GM19452 (cell line): Measurements from ENCODE around the gene TMEM174.
"Not testable (repeated sequence)": the region's sequence is repeated elsewhere in the genome, so short reads cannot be mapped to it uniquely, and the experiment has no call there.

Experiments used
- ATAC-seq: cut with Tn5 transposase; IDR thresholded peaks from one replicate; pipeline ENCODE4 v1.9.1; 2021; ENCODE audit not compliant: unreplicated experiment

Gene TMEM174

GRCh38 chr5:73218552-73219171 lies 45.7 kb downstream of the TMEM174 start:
- ATAC-seq = no peak

- ATAC-seq = not testable (repeated sequence)
These were observed 46.3 kb downstream of the TMEM174 start for GRCh38 chr5:73219336-73219735.

GRCh38 chr5:73221161-73221560 lies 48.2 kb downstream of the TMEM174 start:
- no peak for ATAC-seq

- ATAC-seq = no peak
These were observed 48.7 kb downstream of the TMEM174 start for GRCh38 chr5:73221726-73222125.

GRCh38 chr5:73222173-73222572 lies 49.2 kb downstream of the TMEM174 start:
- ATAC-seq = no peak
